GM18858 (cell line): ENCODE data around the gene TAS2R4.
"Not testable (repeated sequence)": the region's sequence is repeated elsewhere in the genome, so short reads cannot be mapped to it uniquely, and the experiment has no call there.

Experiments
- ATAC-seq: cut with Tn5 transposase; IDR thresholded peaks from one replicate; pipeline ENCODE4 v1.9.1; 2021; ENCODE audit not compliant: unreplicated experiment

TAS2R4 gene

GRCh38 chr7:141822432-141822831 lies 46.0 kb downstream of the TAS2R4 start:
- ATAC-seq: not testable (repeated sequence)
